ENCODE results near the gene LTBP3. TPM values are rescaled to one million over a fixed set of nuclear protein-coding genes. Genes with fewer than 3 reads are reported as not detected.
A peak's percentile ranks its signal among the peaks of the same experiment; 100 is the strongest.

The LTBP3 gene
- total and polyA plus RNA-seq, 12 donors = 42.7 to 92.5 (median 72.8) TPM

- Histone ChIP-seq H3K4me1 (peaks cover 11 to 28% (median 21%) of the 10 kb centered on the region in 9 donors), H3K4me3 (no peak overlapping the region), H3K27ac (peak overlapping the region in 1 of 10 donors; percentile 22), H3K36me3 (peaks cover 0 to 72% (median 28%) of the 10 kb centered on the region in 9 donors), H3K9me3 (no peaks in the 10 kb centered on the region), H3K27me3 (no peaks in the 10 kb centered on the region)
- intact Hi-C loops (cut with DNase I) = loop anchor here in 2 of 10 donors (5.0 to 10.0 kb wide), 2 partner anchors 35 to 47 kb away; partner anchors contain the start of genes FAM89B (in 1 of the 2) and ZNRD2 (in 1 of the 2)
- WGBS, 2 donors = 80 to 81% methylated on average over 18 of the region's 18 CpGs
- DNase-seq = no peak
- no peak for ATAC-seq
- TF ChIP-seq CTCF (IDR thresholded peaks at IDR 0.05) = no peak
Measured at GRCh38 chr11:65537620-65538231, 20.4 kb downstream of the LTBP3 start.

- H3K4me1 ChIP-seq = peaks cover 11 to 28% (median 21%) of the 10 kb centered on the region in 9 donors
- intact Hi-C loops (cut with DNase I) = loop anchor here in 2 of 10 donors (5.0 to 10.0 kb wide), 2 partner anchors 35 to 48 kb away; partner anchors contain the start of genes FAM89B (in 1 of the 2) and ZNRD2 (in 1 of the 2)
- H3K9me3 ChIP-seq = no peaks in the 10 kb centered on the region
- no peak for DNase-seq
- H3K4me3 ChIP-seq = no peak overlapping the region
- no peaks in the 10 kb centered on the region for H3K27me3 ChIP-seq
- ATAC-seq = no peak
- no peak overlapping the region for H3K27ac ChIP-seq
- no peak for TF ChIP-seq CTCF (IDR thresholded peaks at IDR 0.05)
- 92 to 100% methylated on average over 2 of the region's 2 CpGs for WGBS, 2 donors
- peaks cover 0 to 73% (median 33%) of the 10 kb centered on the region in 9 donors for H3K36me3 ChIP-seq
Measured at GRCh38 chr11:65537296-65537597, 20.9 kb downstream of the LTBP3 start.

GRCh38 chr11:65536412-65537295 is 21.5 kb downstream of the LTBP3 start:
- Histone ChIP-seq H3K4me3 (no peak overlapping the region), H3K27ac (no peak overlapping the region), H3K36me3 (peaks cover 0 to 77% (median 39%) of the 10 kb centered on the region in 9 donors), H3K27me3 (no peaks in the 10 kb centered on the region), H3K9me3 (no peaks in the 10 kb centered on the region), H3K4me1 (peaks cover 8 to 24% (median 20%) of the 10 kb centered on the region in 9 donors)
- DNase-seq (no peak), ATAC-seq (no peak)
- intact Hi-C loops (cut with DNase I) = loop anchor here in 2 of 10 donors (5.0 to 10.0 kb wide), 2 partner anchors 36 to 48 kb away; partner anchors contain the start of genes FAM89B (in 1 of the 2) and ZNRD2 (in 1 of the 2)
- TF ChIP-seq CTCF (IDR thresholded peaks at IDR 0.05) = no peak
- 77 to 86% methylated on average over 12 of the region's 12 CpGs for WGBS, 2 donors

- TF ChIP-seq CTCF (IDR thresholded peaks at IDR 0.05) = no peak
- no peaks in the 10 kb centered on the region for H3K27me3 ChIP-seq
- ATAC-seq = no peak
- no peak for DNase-seq
- no peak overlapping the region for H3K27ac ChIP-seq
- H3K36me3 ChIP-seq = peaks cover 0 to 92% (median 54%) of the 10 kb centered on the region in 9 donors
- no peak overlapping the region for H3K4me3 ChIP-seq
- peaks cover 0 to 9% (median 8%) of the 10 kb centered on the region in 9 donors for H3K4me1 ChIP-seq
- intact Hi-C loops (cut with DNase I) = loop anchor here in 2 of 10 donors (5.0 to 10.0 kb wide), 2 partner anchors 37 to 50 kb away; partner anchors contain the start of genes FAM89B (in 1 of the 2) and ZNRD2 (in 1 of the 2)
- H3K9me3 ChIP-seq = no peaks in the 10 kb centered on the region
- WGBS, 2 donors = 79 to 85% methylated on average over 9 of the region's 9 CpGs
Measured at GRCh38 chr11:65535102-65535501, 23.1 kb downstream of the LTBP3 start.

Data from heart right ventricle (tissue), 16 donors.